ENCODE results near the gene ISG15.

ISG15 gene

GRCh38 chr1:995665-996633 is 17.3 kb upstream of the ISG15 start:
- no peak for TF ChIP-seq EZH2phosphoT487 (IDR thresholded peaks at IDR 0.05; ENCODE audit: borderline replicate concordance)
- TF ChIP-seq CTCF (conservative IDR thresholded peaks at IDR 0.05; ENCODE audit: low read length) = no peak

GRCh38 chr1:996851-997712 is 16.2 kb upstream of the ISG15 start:
- no peaks in the 10 kb centered on the region for H3K27me3 ChIP-seq (ENCODE audit: insufficient read depth, low read length, poor library complexity, severe bottlenecking)
- peaks cover 17% of the 10 kb centered on the region for H4K20me1 ChIP-seq (ENCODE audit: insufficient read depth, low read length, poor library complexity, severe bottlenecking)
- TF ChIP-seq CTCF (conservative IDR thresholded peaks at IDR 0.05; ENCODE audit: low read length) (no peak), EZH2phosphoT487 (IDR thresholded peaks at IDR 0.05; ENCODE audit: borderline replicate concordance) (no peak)
- no peaks in the 10 kb centered on the region for H3K36me3 ChIP-seq (ENCODE audit: insufficient read depth, low read length)
- no peak overlapping the region for H3K9ac ChIP-seq (ENCODE audit: low read depth, low read length, poor library complexity, severe bottlenecking)
- H3K4me2 ChIP-seq (ENCODE audit: low read depth, low read length, poor library complexity, severe bottlenecking) = peak overlapping the region; percentile 98
- H3K9me2 ChIP-seq (replicated peaks; ENCODE audit: low read depth, low read length) = no peaks in the 10 kb centered on the region
- H3K4me1 ChIP-seq (ENCODE audit: insufficient read depth, low read length, poor library complexity, severe bottlenecking) = peaks cover 27% of the 10 kb centered on the region
- no peaks in the 10 kb centered on the region for H3F3A ChIP-seq (ENCODE audit: low read depth)
- no peak overlapping the region for H3K4me3 ChIP-seq (ENCODE audit: low read length, poor library complexity, severe bottlenecking)
- no peak overlapping the region for H2AFZ ChIP-seq (ENCODE audit: low read length)
- H3K9me3 ChIP-seq (ENCODE audit: insufficient read depth, low read depth, low read length) = no peaks in the 10 kb centered on the region
- H3K79me2 ChIP-seq (ENCODE audit: insufficient read depth, low read length) = peaks cover 8% of the 10 kb centered on the region; the same call in 1 of the 2 replicates

More at GRCh38 chr1:995665-996633, 17.3 kb upstream of the ISG15 start:
- Histone ChIP-seq H3K4me2 (ENCODE audit: low read depth, low read length, poor library complexity, severe bottlenecking) (peak overlapping the region; percentile 9), H3K4me3 (ENCODE audit: low read length, poor library complexity, severe bottlenecking) (no peak overlapping the region), H3K79me2 (ENCODE audit: insufficient read depth, low read length) (peaks cover 2% of the 10 kb centered on the region; the same call in 1 of the 2 replicates), H3K4me1 (ENCODE audit: insufficient read depth, low read length, poor library complexity, severe bottlenecking) (peaks cover 20% of the 10 kb centered on the region), H3K27me3 (ENCODE audit: insufficient read depth, low read length, poor library complexity, severe bottlenecking) (no peaks in the 10 kb centered on the region), H3K36me3 (ENCODE audit: insufficient read depth, low read length) (no peaks in the 10 kb centered on the region), H3F3A (ENCODE audit: low read depth) (no peaks in the 10 kb centered on the region), H3K9me2 (replicated peaks; ENCODE audit: low read depth, low read length) (no peaks in the 10 kb centered on the region), H3K9me3 (ENCODE audit: insufficient read depth, low read depth, low read length) (no peaks in the 10 kb centered on the region), H3K9ac (ENCODE audit: low read depth, low read length, poor library complexity, severe bottlenecking) (no peak overlapping the region), H4K20me1 (ENCODE audit: insufficient read depth, low read length, poor library complexity, severe bottlenecking) (peaks cover 17% of the 10 kb centered on the region), H2AFZ (ENCODE audit: low read length) (no peak overlapping the region)

- H3K27me3 ChIP-seq (ENCODE audit: insufficient read depth, low read length, poor library complexity, severe bottlenecking) = no peaks in the 10 kb centered on the region
- peaks cover 17% of the 10 kb centered on the region for H4K20me1 ChIP-seq (ENCODE audit: insufficient read depth, low read length, poor library complexity, severe bottlenecking)
- H3K4me3 ChIP-seq (ENCODE audit: low read length, poor library complexity, severe bottlenecking) = no peak overlapping the region
- H3K4me1 ChIP-seq (ENCODE audit: insufficient read depth, low read length, poor library complexity, severe bottlenecking) = peaks cover 28% of the 10 kb centered on the region
- H3K9ac ChIP-seq (ENCODE audit: low read depth, low read length, poor library complexity, severe bottlenecking) = no peak overlapping the region
- no peaks in the 10 kb centered on the region for H3K36me3 ChIP-seq (ENCODE audit: insufficient read depth, low read length)
- H3F3A ChIP-seq (ENCODE audit: low read depth) = no peaks in the 10 kb centered on the region
- no peak overlapping the region for H2AFZ ChIP-seq (ENCODE audit: low read length)
- H3K79me2 ChIP-seq (ENCODE audit: insufficient read depth, low read length) = peaks cover 8% of the 10 kb centered on the region; the same call in 1 of the 2 replicates
- no peaks in the 10 kb centered on the region for H3K9me3 ChIP-seq (ENCODE audit: insufficient read depth, low read depth, low read length)
- TF ChIP-seq EZH2phosphoT487 (IDR thresholded peaks at IDR 0.05; ENCODE audit: borderline replicate concordance) = no peak
- no peak for TF ChIP-seq CTCF (conservative IDR thresholded peaks at IDR 0.05; ENCODE audit: low read length)
- H3K4me2 ChIP-seq (ENCODE audit: low read depth, low read length, poor library complexity, severe bottlenecking) = peak overlapping the region; percentile 98
- H3K9me2 ChIP-seq (replicated peaks; ENCODE audit: low read depth, low read length) = no peaks in the 10 kb centered on the region
Measured at GRCh38 chr1:997713-997992, 15.6 kb upstream of the ISG15 start.

Measured in Loucy (cell line).